ENCODE data around the gene ZNF823.

The ZNF823 gene

GRCh38 chr19:11675569-11675968 lies 63.2 kb downstream of the ZNF823 start:
- H3K27me3 ChIP-seq (ENCODE audit: control insufficient read depth, low read length) = no peaks in the 10 kb centered on the region
- no peak overlapping the region for H3K4me3 ChIP-seq (ENCODE audit: low read length)
- H3K4me2 ChIP-seq (ENCODE audit: low read length) = no peak overlapping the region
- no peaks in the 10 kb centered on the region for H3K79me2 ChIP-seq (ENCODE audit: control insufficient read depth, low read length)
- no peak overlapping the region for H3K27ac ChIP-seq (ENCODE audit: low read depth, low read length)
- H3K4me1 ChIP-seq (ENCODE audit: control insufficient read depth, low read length) = peaks cover 2% of the 10 kb centered on the region
- H4K20me1 ChIP-seq (ENCODE audit: control insufficient read depth, insufficient read depth, low read depth, low read length) = no peaks in the 10 kb centered on the region
- H3F3A ChIP-seq (ENCODE audit: control insufficient read depth, insufficient read depth) = no peaks in the 10 kb centered on the region
- TF ChIP-seq EZH2phosphoT487 (IDR thresholded peaks at IDR 0.05; ENCODE audit: borderline replicate concordance, low read length) (no peak), CTCF (IDR thresholded peaks at IDR 0.05; ENCODE audit: low read depth, low read length, poor library complexity, severe bottlenecking) (no peak)
- H3K9me2 ChIP-seq (replicated peaks; ENCODE audit: control insufficient read depth, low read length) = no peaks in the 10 kb centered on the region
- H3K36me3 ChIP-seq (ENCODE audit: control insufficient read depth, low read length) = no peaks in the 10 kb centered on the region
- H3K9me3 ChIP-seq (ENCODE audit: control insufficient read depth, insufficient read depth, low read length) = no peaks in the 10 kb centered on the region

- H3K9me2 ChIP-seq (replicated peaks; ENCODE audit: control insufficient read depth, low read length) = no peaks in the 10 kb centered on the region
- H3K36me3 ChIP-seq (ENCODE audit: control insufficient read depth, low read length) = no peaks in the 10 kb centered on the region
- H3K79me2 ChIP-seq (ENCODE audit: control insufficient read depth, low read length) = no peaks in the 10 kb centered on the region
- no peak overlapping the region for H3K27ac ChIP-seq (ENCODE audit: low read depth, low read length)
- no peaks in the 10 kb centered on the region for H3K9me3 ChIP-seq (ENCODE audit: control insufficient read depth, insufficient read depth, low read length)
- TF ChIP-seq EZH2phosphoT487 (IDR thresholded peaks at IDR 0.05; ENCODE audit: borderline replicate concordance, low read length) (no peak), CTCF (IDR thresholded peaks at IDR 0.05; ENCODE audit: low read depth, low read length, poor library complexity, severe bottlenecking) (no peak)
- H3F3A ChIP-seq (ENCODE audit: control insufficient read depth, insufficient read depth) = no peaks in the 10 kb centered on the region
- H4K20me1 ChIP-seq (ENCODE audit: control insufficient read depth, insufficient read depth, low read depth, low read length) = no peaks in the 10 kb centered on the region
- peak overlapping the region; percentile 54 for H3K4me2 ChIP-seq (ENCODE audit: low read length)
- peak overlapping the region; percentile 50 for H3K4me3 ChIP-seq (ENCODE audit: low read length)
- peaks cover 7% of the 10 kb centered on the region for H3K4me1 ChIP-seq (ENCODE audit: control insufficient read depth, low read length)
- no peaks in the 10 kb centered on the region for H3K27me3 ChIP-seq (ENCODE audit: control insufficient read depth, low read length)
These were observed 64.7 kb downstream of the ZNF823 start for GRCh38 chr19:11674067-11674492.

GRCh38 chr19:11673608-11674041 lies 65.1 kb downstream of the ZNF823 start:
- TF ChIP-seq EZH2phosphoT487 (IDR thresholded peaks at IDR 0.05; ENCODE audit: borderline replicate concordance, low read length) = no peak
- TF ChIP-seq CTCF (IDR thresholded peaks at IDR 0.05; ENCODE audit: low read depth, low read length, poor library complexity, severe bottlenecking) = peak; percentile 86
- Histone ChIP-seq H3F3A (ENCODE audit: control insufficient read depth, insufficient read depth) (no peaks in the 10 kb centered on the region), H3K36me3 (ENCODE audit: control insufficient read depth, low read length) (no peaks in the 10 kb centered on the region), H3K9me2 (replicated peaks; ENCODE audit: control insufficient read depth, low read length) (no peaks in the 10 kb centered on the region), H3K4me1 (ENCODE audit: control insufficient read depth, low read length) (peaks cover 7% of the 10 kb centered on the region), H3K27me3 (ENCODE audit: control insufficient read depth, low read length) (no peaks in the 10 kb centered on the region), H3K27ac (ENCODE audit: low read depth, low read length) (no peak overlapping the region), H3K79me2 (ENCODE audit: control insufficient read depth, low read length) (no peaks in the 10 kb centered on the region), H3K4me2 (ENCODE audit: low read length) (peak overlapping the region; percentile 54), H3K9me3 (ENCODE audit: control insufficient read depth, insufficient read depth, low read length) (no peaks in the 10 kb centered on the region), H4K20me1 (ENCODE audit: control insufficient read depth, insufficient read depth, low read depth, low read length) (no peaks in the 10 kb centered on the region), H3K4me3 (ENCODE audit: low read length) (peak overlapping the region; percentile 50)
